H9 (cell line): ENCODE results near the gene MSMP. TPM values are rescaled to one million over a fixed set of nuclear protein-coding genes. Genes with fewer than 3 reads are reported as not detected.

Experiments
- DNase-seq: peaks from one replicate; pipeline ENCODE4 v3.0.0-alpha.2; 2017
- H2AFZ ChIP-seq: one replicate; pipeline ENCODE4 v1.6.1; 2013; ENCODE audit warnings: mild to moderate bottlenecking, low read length, control low read depth, moderate library complexity
- H2AK5ac ChIP-seq: 2 replicates; pipeline ENCODE4 v1.6.1; 2013; ENCODE audit warnings: low read length, control low read depth, mixed read lengths; ENCODE audit not compliant: insufficient read length
- H2BK120ac ChIP-seq: one replicate; pipeline ENCODE4 v1.6.1; 2013; ENCODE audit warnings: low read depth, mild to moderate bottlenecking, low read length, control low read depth, inconsistent platforms; ENCODE audit not compliant: poor library complexity, severe bottlenecking
- H2BK12ac ChIP-seq: 2 replicates; pipeline ENCODE4 v1.6.1; 2013; ENCODE audit warnings: low read length, control low read depth, mixed read lengths, low read depth; ENCODE audit not compliant: insufficient read length
- H2BK15ac ChIP-seq: 2 replicates; pipeline ENCODE4 v1.6.1; 2013; ENCODE audit warnings: low read depth, low read length, control low read depth
- H2BK20ac ChIP-seq: one replicate; pipeline ENCODE4 v1.6.1; 2013; ENCODE audit warnings: low read depth, mild to moderate bottlenecking, low read length, control low read depth, inconsistent platforms; ENCODE audit not compliant: poor library complexity, severe bottlenecking
- H2BK5ac ChIP-seq: 2 replicates; pipeline ENCODE4 v1.6.1; 2013; ENCODE audit warnings: low read length, control low read depth, mixed read lengths; ENCODE audit not compliant: insufficient read length
- H3K14ac ChIP-seq: 2 replicates; pipeline ENCODE4 v1.6.1; 2013; ENCODE audit warnings: low read length, control low read depth; ENCODE audit not compliant: insufficient read depth
- H3K18ac ChIP-seq: 2 replicates; pipeline ENCODE4 v1.6.1; 2013; ENCODE audit warnings: low read depth, mild to moderate bottlenecking, mixed read lengths, low read length, control low read depth; ENCODE audit not compliant: insufficient read length
- H3K23ac ChIP-seq: 2 replicates; pipeline ENCODE4 v1.6.1; 2013; ENCODE audit warnings: low read length, control low read depth, mixed read lengths, low read depth; ENCODE audit not compliant: insufficient read length
- H3K23me2 ChIP-seq: 2 replicates; pipeline ENCODE4 v1.6.1; 2013; ENCODE audit warnings: low read depth, mild to moderate bottlenecking, mixed read lengths, low read length, control low read depth; ENCODE audit not compliant: insufficient read length, poor library complexity, severe bottlenecking
- H3K27ac ChIP-seq: 2 replicates; pipeline ENCODE4 v1.5.1; 2013; ENCODE audit warnings: low read length, control low read depth, mixed read lengths, low read depth; ENCODE audit not compliant: insufficient read length
- H3K27me3 ChIP-seq: 2 replicates; pipeline ENCODE4 v1.6.1; 2013; ENCODE audit warnings: low read length, control low read depth, inconsistent platforms; ENCODE audit not compliant: insufficient read depth
- H3K4ac ChIP-seq: 2 replicates; pipeline ENCODE4 v1.6.1; 2013; ENCODE audit warnings: low read depth, mild to moderate bottlenecking, control low read depth, inconsistent platforms, low read length, moderate library complexity
- H3K4me1 ChIP-seq: 2 replicates; pipeline ENCODE4 v1.6.1; 2013; ENCODE audit warnings: low read length, control low read depth, inconsistent platforms; ENCODE audit not compliant: insufficient read depth
- H3K4me2 ChIP-seq: 2 replicates; pipeline ENCODE4 v1.6.1; 2013; ENCODE audit warnings: low read length, control low read depth, mixed read lengths; ENCODE audit not compliant: insufficient read length, insufficient read depth
- H3K56ac ChIP-seq: 2 replicates; pipeline ENCODE4 v1.6.1; 2013; ENCODE audit warnings: low read depth, mild to moderate bottlenecking, mixed read lengths, low read length, control low read depth; ENCODE audit not compliant: insufficient read length
- H3K79me1 ChIP-seq: 2 replicates; pipeline ENCODE4 v1.6.1; 2013; ENCODE audit warnings: low read depth, mild to moderate bottlenecking, moderate library complexity, low read length, control low read depth, inconsistent platforms; ENCODE audit not compliant: insufficient read depth, poor library complexity, severe bottlenecking
- H3K79me2 ChIP-seq: 2 replicates; pipeline ENCODE4 v1.6.1; 2013; ENCODE audit warnings: low read length, control low read depth, inconsistent platforms; ENCODE audit not compliant: insufficient read depth
- H3K9ac ChIP-seq: 2 replicates; pipeline ENCODE4 v1.6.1; 2013; ENCODE audit warnings: low read length, control low read depth, mixed read lengths; ENCODE audit not compliant: insufficient read length; ENCODE audit errors: extremely low read depth
- H3K9me3 ChIP-seq: one replicate; pipeline ENCODE4 v1.6.1; 2013; ENCODE audit warnings: low read depth, low read length, inconsistent platforms; ENCODE audit not compliant: control insufficient read depth
- H3T11ph ChIP-seq: one replicate; pipeline ENCODE4 v1.6.1; 2013; ENCODE audit warnings: mild to moderate bottlenecking, low read length, control low read depth, inconsistent platforms
- H4K20me1 ChIP-seq: one replicate; pipeline ENCODE4 v1.6.1; 2013; ENCODE audit not compliant: control insufficient read depth, insufficient read length, insufficient read depth
- H4K5ac ChIP-seq: 2 replicates; pipeline ENCODE4 v1.6.1; 2013; ENCODE audit warnings: low read depth, mild to moderate bottlenecking, mixed read lengths, low read length, control low read depth; ENCODE audit not compliant: insufficient read length
- H4K8ac ChIP-seq: replicated peaks from 2 replicates; pipeline ENCODE4 v1.6.1; 2013; ENCODE audit warnings: low read length, control low read depth, mixed read lengths, low read depth; ENCODE audit not compliant: insufficient read length
- H4K91ac ChIP-seq: 2 replicates; pipeline ENCODE4 v1.6.1; 2013; ENCODE audit warnings: low read depth, mild to moderate bottlenecking, moderate library complexity, mixed read lengths, low read length, control low read depth; ENCODE audit not compliant: insufficient read length
- H3K27ac Mint-ChIP-seq, 3 experiments: 2 replicates in 2 of 3; 3 replicates in 1 of 3; pipeline ENCODE4 v1.8.0; 2020 to 2021; ENCODE audit warnings: mixed read lengths in 3 of 3, mild to moderate bottlenecking in 1 of 3, moderate library complexity in 1 of 3
- H3K27me3 Mint-ChIP-seq: 2 replicates; pipeline ENCODE4 v1.8.0; 2021; ENCODE audit warnings: low read depth, mild to moderate bottlenecking, moderate library complexity, mixed read lengths
- H3K36me3 Mint-ChIP-seq, 3 experiments: 2 replicates in 2 of 3; 3 replicates in 1 of 3; pipeline ENCODE4 v1.8.0; 2020 to 2021; ENCODE audit warnings: low read depth in 3 of 3, mixed read lengths in 3 of 3; ENCODE audit not compliant: insufficient read depth in 1 of 3
- H3K4me1 Mint-ChIP-seq, 2 experiments: 2 replicates each; pipeline ENCODE4 v1.8.0; 2020; ENCODE audit warnings: mixed read lengths in 2 of 2
- H3K4me3 Mint-ChIP-seq, 2 experiments: 2 replicates in 1 of 2; 3 replicates in 1 of 2; pipeline ENCODE4 v1.8.0; 2020 to 2021; ENCODE audit warnings: mild to moderate bottlenecking in 2 of 2, mixed read lengths in 2 of 2, moderate library complexity in 1 of 2
- H3K9me3 Mint-ChIP-seq, 2 experiments: 2 replicates in 1 of 2; 3 replicates in 1 of 2; pipeline ENCODE4 v1.8.0; 2020; ENCODE audit warnings: mild to moderate bottlenecking in 2 of 2, mixed read lengths in 2 of 2, moderate library complexity in 1 of 2
- CTCF ChIP-seq: fragments of 200-600 bp; sonication (generic); conservative IDR thresholded peaks from 3 replicates; pipeline ENCODE4 v1.8.0; 2021; ENCODE audit warnings: antibody characterized with exemption, mild to moderate bottlenecking
- WGBS: extraction: QIAGEN DNeasy Blood & Tissue Kit; methylation state at CpG from one replicate; pipeline ENCODE4 v1.1.7; 2013; ENCODE audit warnings: missing lambda C conversion rate, low lambda C conversion rate, mixed read lengths; ENCODE audit not compliant: insufficient read length; ENCODE audit errors: extremely low coverage; 5-methylcytosine and 5-hydroxymethylcytosine counted together
- total RNA-seq: library from RNA; stranded (reverse); gene quantifications from 2 replicates; pipeline ENCODE4 v1.2.1, GENCODE V29; 2021

MSMP gene
- total RNA-seq, 1 experiment from 2014 or later = 0.83 TPM

- no peak overlapping the region for H3K23ac ChIP-seq
- H3K4me1 Mint-ChIP-seq = peaks cover 0 to 9% of the 10 kb centered on the region in 2 experiments; a peak in 2 of 4 replicates
- H3K36me3 Mint-ChIP-seq = peaks cover 54 to 93% (median 76%) of the 10 kb centered on the region in 3 experiments
- H4K8ac ChIP-seq = no peak overlapping the region
- no peak overlapping the region for H4K91ac ChIP-seq
- H3K4me2 ChIP-seq = no peak overlapping the region
- peak; percentile 44 for TF ChIP-seq CTCF
- H3K79me2 ChIP-seq = no peaks in the 10 kb centered on the region
- H3K14ac ChIP-seq = no peak overlapping the region
- H3K18ac ChIP-seq = no peak overlapping the region
- H2BK120ac ChIP-seq = no peak overlapping the region
- H3K9me3 ChIP-seq = no peaks in the 10 kb centered on the region
- H3K27ac ChIP-seq = no peak overlapping the region
- no peak overlapping the region for H2BK15ac ChIP-seq
- no peak overlapping the region for H3K4me3 Mint-ChIP-seq
- H3K23me2 ChIP-seq = no peaks in the 10 kb centered on the region
- no peak overlapping the region for H3K56ac ChIP-seq
- no CpG with 5 or more reads among the region's 11 CpGs for WGBS
- no peaks in the 10 kb centered on the region for H3K27me3 ChIP-seq
- peak; percentile 47 for DNase-seq
- no peak overlapping the region for H3K9ac ChIP-seq
- no peak overlapping the region for H2AK5ac ChIP-seq
- H2BK20ac ChIP-seq = no peak overlapping the region
- H2BK5ac ChIP-seq = no peak overlapping the region
- H2AFZ ChIP-seq = no peak overlapping the region
- no peak overlapping the region for H2BK12ac ChIP-seq
- H3K79me1 ChIP-seq = no peaks in the 10 kb centered on the region
- no peaks in the 10 kb centered on the region for H3K9me3 Mint-ChIP-seq
- H3K27me3 Mint-ChIP-seq = no peaks in the 10 kb centered on the region; the same call in 1 of the 2 replicates
- H3K4ac ChIP-seq = no peak overlapping the region
- no peaks in the 10 kb centered on the region for H3K4me1 ChIP-seq
- H4K5ac ChIP-seq = no peak overlapping the region
- H4K20me1 ChIP-seq = no peaks in the 10 kb centered on the region
- H3K27ac Mint-ChIP-seq = peak overlapping the region in 1 of 3 experiments; percentile 23; a peak in 1 of 7 replicates
- no peak overlapping the region for H3T11ph ChIP-seq
Observed at GRCh38 chr9:35712762-35713400, 41.2 kb downstream of the MSMP start.
